ENCODE results near the gene ELP4.
"Not testable (repeated sequence)": the region's sequence is repeated elsewhere in the genome, so short reads cannot be mapped to it uniquely, and the experiment has no call there.

ELP4 gene

GRCh38 chr11:31690041-31690440 is 180.5 kb downstream of the ELP4 start:
- Histone ChIP-seq H3K4me2 (ENCODE audit: low read depth, low read length, poor library complexity, severe bottlenecking) (no peak overlapping the region), H3K9me3 (ENCODE audit: insufficient read depth, low read length) (no peaks in the 10 kb centered on the region), H3K27ac (ENCODE audit: low read depth, low read length) (no peak overlapping the region), H3K9ac (ENCODE audit: low read length) (no peak overlapping the region), H3K36me3 (ENCODE audit: low read length) (no peaks in the 10 kb centered on the region), H2AFZ (ENCODE audit: low read depth, low read length, severe bottlenecking) (no peak overlapping the region), H4K20me1 (ENCODE audit: low read depth, low read length) (no peaks in the 10 kb centered on the region), H3K27me3 (ENCODE audit: low read length) (no peaks in the 10 kb centered on the region), H3F3A (ENCODE audit: insufficient read depth) (no peaks in the 10 kb centered on the region), H3K79me2 (ENCODE audit: insufficient read depth, low read length) (no peaks in the 10 kb centered on the region), H3K9me2 (replicated peaks; ENCODE audit: insufficient read depth, low read length) (no peaks in the 10 kb centered on the region), H3K4me3 (ENCODE audit: insufficient read depth, low read length, poor library complexity, severe bottlenecking) (no peak overlapping the region)
- no peak for TF ChIP-seq CTCF (IDR thresholded peaks at IDR 0.05; ENCODE audit: insufficient read depth, low read length, poor library complexity, severe bottlenecking)
- no peak for TF ChIP-seq EZH2phosphoT487 (conservative IDR thresholded peaks at IDR 0.05; ENCODE audit: low read length)

DNA sequence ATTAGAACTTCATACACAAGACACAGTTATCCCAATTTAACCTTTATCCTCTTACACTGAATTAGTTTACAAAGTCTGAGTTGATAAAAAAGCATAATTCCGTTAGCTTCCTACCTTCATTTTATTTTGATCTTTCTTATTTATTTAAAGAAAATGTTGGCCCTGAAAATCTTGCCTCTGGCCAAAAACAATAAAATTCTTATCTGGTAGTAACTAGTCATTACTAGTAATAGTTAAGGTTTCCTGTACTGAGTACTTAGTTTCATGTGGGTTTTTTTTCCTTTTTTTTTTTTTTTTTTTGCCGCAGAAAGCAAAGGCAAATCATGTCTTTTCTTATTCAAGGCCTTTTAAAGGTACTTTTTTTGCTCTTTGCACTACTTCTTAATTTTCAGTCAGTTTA is 180.9 kb downstream of the ELP4 start:
- H4K20me1 ChIP-seq (ENCODE audit: low read depth, low read length), result no peaks in the 10 kb centered on the region
- no peaks in the 10 kb centered on the region for H3K27me3 ChIP-seq (ENCODE audit: low read length)
- H3K36me3 ChIP-seq (ENCODE audit: low read length), result no peaks in the 10 kb centered on the region
- no peak for TF ChIP-seq CTCF (IDR thresholded peaks at IDR 0.05; ENCODE audit: insufficient read depth, low read length, poor library complexity, severe bottlenecking)
- no peak for TF ChIP-seq EZH2phosphoT487 (conservative IDR thresholded peaks at IDR 0.05; ENCODE audit: low read length)
- H3K9me3 ChIP-seq (ENCODE audit: insufficient read depth, low read length), result no peaks in the 10 kb centered on the region
- H3K9me2 ChIP-seq (replicated peaks; ENCODE audit: insufficient read depth, low read length), result no peaks in the 10 kb centered on the region
- no peak overlapping the region for H3K27ac ChIP-seq (ENCODE audit: low read depth, low read length)
- no peaks in the 10 kb centered on the region for H3F3A ChIP-seq (ENCODE audit: insufficient read depth)
- H3K79me2 ChIP-seq (ENCODE audit: insufficient read depth, low read length), result no peaks in the 10 kb centered on the region
- H3K4me3 ChIP-seq (ENCODE audit: insufficient read depth, low read length, poor library complexity, severe bottlenecking), result no peak overlapping the region
- H3K9ac ChIP-seq (ENCODE audit: low read length), result no peak overlapping the region
- H2AFZ ChIP-seq (ENCODE audit: low read depth, low read length, severe bottlenecking), result no peak overlapping the region
- H3K4me2 ChIP-seq (ENCODE audit: low read depth, low read length, poor library complexity, severe bottlenecking), result no peak overlapping the region

DNA sequence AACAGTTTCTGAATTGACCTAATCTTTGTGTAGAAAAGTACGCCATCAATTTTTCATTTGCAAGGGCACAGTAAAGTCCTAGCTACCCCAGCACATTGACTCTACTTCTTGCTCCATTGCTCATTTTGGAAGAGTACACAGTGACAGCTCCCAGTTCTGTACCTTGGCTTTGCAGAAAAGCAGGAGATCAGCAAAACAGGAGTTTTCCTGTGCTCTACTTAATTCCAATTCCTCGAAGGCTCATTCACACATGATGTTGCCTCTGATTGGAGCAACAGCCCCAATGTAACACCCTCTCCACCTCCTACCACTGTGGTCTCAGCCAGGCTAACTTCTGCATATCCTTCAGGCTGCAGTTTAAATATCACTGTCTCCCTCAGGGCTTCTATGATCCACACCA is 182.9 kb downstream of the ELP4 start:
- H3F3A ChIP-seq (ENCODE audit: insufficient read depth), result no peaks in the 10 kb centered on the region
- H3K79me2 ChIP-seq (ENCODE audit: insufficient read depth, low read length), result no peaks in the 10 kb centered on the region
- H3K4me2 ChIP-seq (ENCODE audit: low read depth, low read length, poor library complexity, severe bottlenecking), result no peak overlapping the region
- H3K27ac ChIP-seq (ENCODE audit: low read depth, low read length), result no peak overlapping the region
- no peak overlapping the region for H3K9ac ChIP-seq (ENCODE audit: low read length)
- H3K27me3 ChIP-seq (ENCODE audit: low read length), result no peaks in the 10 kb centered on the region
- no peaks in the 10 kb centered on the region for H3K9me3 ChIP-seq (ENCODE audit: insufficient read depth, low read length)
- no peaks in the 10 kb centered on the region for H4K20me1 ChIP-seq (ENCODE audit: low read depth, low read length)
- H3K36me3 ChIP-seq (ENCODE audit: low read length), result no peaks in the 10 kb centered on the region
- H3K9me2 ChIP-seq (replicated peaks; ENCODE audit: insufficient read depth, low read length), result no peaks in the 10 kb centered on the region
- no peak overlapping the region for H2AFZ ChIP-seq (ENCODE audit: low read depth, low read length, severe bottlenecking)
- no peak for TF ChIP-seq CTCF (IDR thresholded peaks at IDR 0.05; ENCODE audit: insufficient read depth, low read length, poor library complexity, severe bottlenecking)
- no peak for TF ChIP-seq EZH2phosphoT487 (conservative IDR thresholded peaks at IDR 0.05; ENCODE audit: low read length)
- H3K4me3 ChIP-seq (ENCODE audit: insufficient read depth, low read length, poor library complexity, severe bottlenecking), result no peak overlapping the region

DNA sequence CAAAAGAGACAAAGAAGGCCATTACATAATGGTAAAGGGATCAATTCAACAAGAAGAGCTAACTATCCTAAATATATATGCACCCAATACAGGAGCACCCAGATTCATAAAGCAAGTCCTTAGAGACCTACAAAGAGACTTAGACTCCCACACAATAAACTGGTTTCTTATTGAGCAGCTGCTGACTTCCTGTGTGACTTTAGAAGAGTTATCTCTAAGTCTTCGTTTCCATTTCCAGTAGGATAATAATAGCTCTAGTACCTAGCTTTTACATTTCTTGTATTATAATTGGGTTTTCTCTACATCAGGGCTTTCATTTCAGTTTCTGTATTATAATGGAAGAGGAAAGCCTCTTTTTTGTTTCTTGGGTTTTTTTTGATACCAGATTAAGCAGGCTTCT is 187.5 kb downstream of the ELP4 start:
- not testable (repeated sequence) for H3K27ac ChIP-seq (ENCODE audit: low read depth, low read length); H3K4me2 ChIP-seq (ENCODE audit: low read depth, low read length, poor library complexity, severe bottlenecking); H4K20me1 ChIP-seq (ENCODE audit: low read depth, low read length); H3K79me2 ChIP-seq (ENCODE audit: insufficient read depth, low read length); H3K9me3 ChIP-seq (ENCODE audit: insufficient read depth, low read length); H3F3A ChIP-seq (ENCODE audit: insufficient read depth); H3K27me3 ChIP-seq (ENCODE audit: low read length); H3K4me3 ChIP-seq (ENCODE audit: insufficient read depth, low read length, poor library complexity, severe bottlenecking); H3K9me2 ChIP-seq (replicated peaks; ENCODE audit: insufficient read depth, low read length); H2AFZ ChIP-seq (ENCODE audit: low read depth, low read length, severe bottlenecking); H3K9ac ChIP-seq (ENCODE audit: low read length); H3K36me3 ChIP-seq (ENCODE audit: low read length)

Data from SU-DHL-6 (cell line).